K562 (cell line): ENCODE data around the gene RDH13. TPM values are rescaled to one million over a fixed set of nuclear protein-coding genes. Genes with fewer than 3 reads are reported as not detected.

ENCODE experiments used
- CHAMP1 ChIP-seq: fragments of 450-650 bp; IDR thresholded peaks from 2 replicates; pipeline ENCODE4 v1.6.1; 2016; ENCODE audit warnings: mild to moderate bottlenecking
- CHD2 ChIP-seq: IDR thresholded peaks from 2 replicates; pipeline ENCODE4 v1.6.1; 2011; ENCODE audit warnings: low read depth, low read length
- HOXB6 ChIP-seq: fragments of 250-450 bp; sonication (Bioruptor Pico); IDR thresholded peaks from 2 replicates; pipeline ENCODE4 v1.5.1; 2022; ENCODE audit warnings: mild to moderate bottlenecking, borderline replicate concordance
- MTF1 ChIP-seq: fragments of 250-450 bp; sonication (Bioruptor Pico); IDR thresholded peaks from 2 replicates; pipeline ENCODE4 v1.9.0; 2021; ENCODE audit warnings: moderate library complexity, mild to moderate bottlenecking, inconsistent platforms, borderline replicate concordance
- SMARCB1 ChIP-seq: IDR thresholded peaks from 2 replicates; pipeline ENCODE4 v1.6.1; 2011; ENCODE audit warnings: improper control_type of control experiment, low read depth; ENCODE audit not compliant: insufficient read length
- ZEB2 ChIP-seq: fragments of 450-650 bp; IDR thresholded peaks from 2 replicates; pipeline ENCODE4 v1.6.1; 2016
- ZZZ3 ChIP-seq: fragments of 450-650 bp; IDR thresholded peaks from 2 replicates; pipeline ENCODE4 v1.6.1; 2016; ENCODE audit warnings: antibody characterized with exemption, mild to moderate bottlenecking, moderate library complexity
- polyA plus RNA-seq, 8 experiments: library from polyadenylated mRNA; depleted of rRNA in 4 of 8; stranded (reverse) in 5 of 8; unstranded in 3 of 8; fragments of >200 nt; fragmentation: Nextera tagmentation in 2 of 8; fragmentation: Illumina TruSeq in 1 of 8; extraction: Ambion mirVana in 2 of 8; extraction: Trizol in 1 of 8; gene quantifications; 2 replicates each; pipeline versions ENCODE4 v1.2.1 to v1.2.3, GENCODE V29; 2011 to 2014; ENCODE audit warnings: inconsistent platforms in 1 of 8, missing spikeins in 1 of 8
- total RNA-seq, 7 experiments: library from RNA; depleted of rRNA in 6 of 7; stranded (reverse); fragments of >200 nt in 6 of 7; fragmentation: Illumina TruSeq in 2 of 7; extraction: Trizol in 2 of 7; gene quantifications; 2 replicates each; pipeline versions ENCODE4 v1.2.1 to v1.2.3, GENCODE V29; 2011 to 2021; ENCODE audit warnings: low replicate concordance in 1 of 7
- TF ChIP-seq, protein P1 (sequence below), 2 experiments: fragments of 450-650 bp; formaldehyde crosslinking in 1 of 2; IDR thresholded peaks; 2 replicates each; pipeline versions ENCODE4 v1.4.0 to v1.6.1; 2014 to 2020; ENCODE audit warnings: mild to moderate bottlenecking in 2 of 2, borderline replicate concordance in 1 of 2, low read depth in 1 of 2
- TF ChIP-seq, protein P2 (sequence below): fragments of 450-650 bp; formaldehyde crosslinking; IDR thresholded peaks from 2 replicates; pipeline ENCODE4 v1.4.0; 2020; ENCODE audit warnings: mild to moderate bottlenecking, mixed read lengths
- TF ChIP-seq, protein P3 (sequence below): fragments of 250-450 bp; sonication (Bioruptor Pico); IDR thresholded peaks from 2 replicates; pipeline ENCODE4 v1.8.0; 2022; ENCODE audit warnings: moderate library complexity, mild to moderate bottlenecking, inconsistent platforms
- TF ChIP-seq, protein P4 (sequence below): fragments of 250-450 bp; sonication (Bioruptor Pico); IDR thresholded peaks from 2 replicates; pipeline ENCODE4 v1.5.0; 2020; ENCODE audit warnings: mild to moderate bottlenecking, borderline replicate concordance

The RDH13 gene
- total and polyA plus RNA-seq, 9 of the 15 experiments (the other 6 are each of a cell fraction or from before 2014, with no cell fraction given) = 7.5 to 70.3 (median 39.5) TPM

- TF ChIP-seq, protein P1, sequence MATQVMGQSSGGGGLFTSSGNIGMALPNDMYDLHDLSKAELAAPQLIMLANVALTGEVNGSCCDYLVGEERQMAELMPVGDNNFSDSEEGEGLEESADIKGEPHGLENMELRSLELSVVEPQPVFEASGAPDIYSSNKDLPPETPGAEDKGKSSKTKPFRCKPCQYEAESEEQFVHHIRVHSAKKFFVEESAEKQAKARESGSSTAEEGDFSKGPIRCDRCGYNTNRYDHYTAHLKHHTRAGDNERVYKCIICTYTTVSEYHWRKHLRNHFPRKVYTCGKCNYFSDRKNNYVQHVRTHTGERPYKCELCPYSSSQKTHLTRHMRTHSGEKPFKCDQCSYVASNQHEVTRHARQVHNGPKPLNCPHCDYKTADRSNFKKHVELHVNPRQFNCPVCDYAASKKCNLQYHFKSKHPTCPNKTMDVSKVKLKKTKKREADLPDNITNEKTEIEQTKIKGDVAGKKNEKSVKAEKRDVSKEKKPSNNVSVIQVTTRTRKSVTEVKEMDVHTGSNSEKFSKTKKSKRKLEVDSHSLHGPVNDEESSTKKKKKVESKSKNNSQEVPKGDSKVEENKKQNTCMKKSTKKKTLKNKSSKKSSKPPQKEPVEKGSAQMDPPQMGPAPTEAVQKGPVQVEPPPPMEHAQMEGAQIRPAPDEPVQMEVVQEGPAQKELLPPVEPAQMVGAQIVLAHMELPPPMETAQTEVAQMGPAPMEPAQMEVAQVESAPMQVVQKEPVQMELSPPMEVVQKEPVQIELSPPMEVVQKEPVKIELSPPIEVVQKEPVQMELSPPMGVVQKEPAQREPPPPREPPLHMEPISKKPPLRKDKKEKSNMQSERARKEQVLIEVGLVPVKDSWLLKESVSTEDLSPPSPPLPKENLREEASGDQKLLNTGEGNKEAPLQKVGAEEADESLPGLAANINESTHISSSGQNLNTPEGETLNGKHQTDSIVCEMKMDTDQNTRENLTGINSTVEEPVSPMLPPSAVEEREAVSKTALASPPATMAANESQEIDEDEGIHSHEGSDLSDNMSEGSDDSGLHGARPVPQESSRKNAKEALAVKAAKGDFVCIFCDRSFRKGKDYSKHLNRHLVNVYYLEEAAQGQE (IDR thresholded peaks at IDR 0.05; ENCODE audit: borderline replicate concordance) = no peak
- TF ChIP-seq, protein P1 (CRISPR knock-in tag; IDR thresholded peaks at IDR 0.05; ENCODE audit: low read depth) = no peak
- no peak for TF ChIP-seq SMARCB1
- no peak for TF ChIP-seq HOXB6 (CRISPR knock-in tag)
- 0 out of 2 replicates have a peak, but pooled peaks have one; percentile 33 for TF ChIP-seq ZEB2
- TF ChIP-seq, protein P2, sequence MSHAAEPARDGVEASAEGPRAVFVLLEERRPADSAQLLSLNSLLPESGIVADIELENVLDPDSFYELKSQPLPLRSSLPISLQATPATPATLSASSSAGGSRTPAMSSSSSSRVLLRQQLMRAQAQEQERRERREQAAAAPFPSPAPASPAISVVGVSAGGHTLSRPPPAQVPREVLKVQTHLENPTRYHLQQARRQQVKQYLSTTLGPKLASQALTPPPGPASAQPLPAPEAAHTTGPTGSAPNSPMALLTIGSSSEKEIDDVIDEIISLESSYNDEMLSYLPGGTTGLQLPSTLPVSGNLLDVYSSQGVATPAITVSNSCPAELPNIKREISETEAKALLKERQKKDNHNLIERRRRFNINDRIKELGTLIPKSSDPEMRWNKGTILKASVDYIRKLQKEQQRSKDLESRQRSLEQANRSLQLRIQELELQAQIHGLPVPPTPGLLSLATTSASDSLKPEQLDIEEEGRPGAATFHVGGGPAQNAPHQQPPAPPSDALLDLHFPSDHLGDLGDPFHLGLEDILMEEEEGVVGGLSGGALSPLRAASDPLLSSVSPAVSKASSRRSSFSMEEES (CRISPR knock-in tag) = no peak
- peak; percentile 29; the same call in 1 of the 2 replicates for TF ChIP-seq CHD2
- TF ChIP-seq, protein P3, sequence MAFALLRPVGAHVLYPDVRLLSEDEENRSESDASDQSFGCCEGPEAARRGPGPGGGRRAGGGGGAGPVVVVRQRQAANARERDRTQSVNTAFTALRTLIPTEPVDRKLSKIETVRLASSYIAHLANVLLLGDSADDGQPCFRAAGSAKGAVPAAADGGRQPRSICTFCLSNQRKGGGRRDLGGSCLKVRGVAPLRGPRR = no peak
- no peak for TF ChIP-seq CHAMP1
- TF ChIP-seq MTF1 (CRISPR knock-in tag) = no peak
- TF ChIP-seq ZZZ3 = no peak
- TF ChIP-seq, protein P4, sequence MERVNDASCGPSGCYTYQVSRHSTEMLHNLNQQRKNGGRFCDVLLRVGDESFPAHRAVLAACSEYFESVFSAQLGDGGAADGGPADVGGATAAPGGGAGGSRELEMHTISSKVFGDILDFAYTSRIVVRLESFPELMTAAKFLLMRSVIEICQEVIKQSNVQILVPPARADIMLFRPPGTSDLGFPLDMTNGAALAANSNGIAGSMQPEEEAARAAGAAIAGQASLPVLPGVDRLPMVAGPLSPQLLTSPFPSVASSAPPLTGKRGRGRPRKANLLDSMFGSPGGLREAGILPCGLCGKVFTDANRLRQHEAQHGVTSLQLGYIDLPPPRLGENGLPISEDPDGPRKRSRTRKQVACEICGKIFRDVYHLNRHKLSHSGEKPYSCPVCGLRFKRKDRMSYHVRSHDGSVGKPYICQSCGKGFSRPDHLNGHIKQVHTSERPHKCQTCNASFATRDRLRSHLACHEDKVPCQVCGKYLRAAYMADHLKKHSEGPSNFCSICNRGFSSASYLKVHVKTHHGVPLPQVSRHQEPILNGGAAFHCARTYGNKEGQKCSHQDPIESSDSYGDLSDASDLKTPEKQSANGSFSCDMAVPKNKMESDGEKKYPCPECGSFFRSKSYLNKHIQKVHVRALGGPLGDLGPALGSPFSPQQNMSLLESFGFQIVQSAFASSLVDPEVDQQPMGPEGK (CRISPR knock-in tag) = no peak
Measured at GRCh38 chr19:55027472-55028337, 35.2 kb downstream of the RDH13 start (continued).
